Hepatocyte (in vitro differentiated cells): ENCODE data around the gene RAB3A. TPM values are rescaled to one million over a fixed set of nuclear protein-coding genes. Genes with fewer than 3 reads are reported as not detected.

Source experiments
- DNase-seq: peaks from one replicate; pipeline ENCODE4 v3.0.0-alpha.2; 2016; ENCODE audit warnings: low spot score
- H2AFZ ChIP-seq: fragments of 200-600 bp; sonication (generic); 2 replicates; pipeline ENCODE4 v1.6.0; 2016; ENCODE audit warnings: antibody characterized with exemption, mild to moderate bottlenecking
- H3K27ac ChIP-seq: fragments of 200-600 bp; sonication (generic); 2 replicates; pipeline ENCODE4 v1.5.1; 2016; ENCODE audit warnings: mild to moderate bottlenecking
- H3K27me3 ChIP-seq: fragments of 200-600 bp; sonication (generic); 2 replicates; pipeline ENCODE4 v1.6.1; 2016
- H3K36me3 ChIP-seq: fragments of 200-600 bp; sonication (generic); replicated peaks from 2 replicates; pipeline ENCODE4 v1.5.1; 2016; ENCODE audit warnings: low read depth; ENCODE audit not compliant: insufficient read depth
- H3K4me1 ChIP-seq: fragments of 200-600 bp; sonication (generic); 2 replicates; pipeline ENCODE4 v1.5.1; 2016; ENCODE audit warnings: mild to moderate bottlenecking, moderate library complexity; ENCODE audit not compliant: insufficient read depth
- H3K4me2 ChIP-seq: fragments of 200-600 bp; sonication (generic); 2 replicates; pipeline ENCODE4 v1.6.0; 2016
- H3K4me3 ChIP-seq: fragments of 200-600 bp; sonication (generic); 2 replicates; pipeline ENCODE4 v1.5.1; 2016; ENCODE audit warnings: mild to moderate bottlenecking
- H3K79me2 ChIP-seq: fragments of 200-600 bp; sonication (generic); 2 replicates; pipeline ENCODE4 v1.6.0; 2017; ENCODE audit warnings: mild to moderate bottlenecking
- H3K9me2 ChIP-seq: fragments of 200-600 bp; sonication (generic); replicated peaks from 2 replicates; pipeline ENCODE4 v1.6.0; 2017; ENCODE audit warnings: mild to moderate bottlenecking; ENCODE audit not compliant: insufficient read depth
- H3K9me3 ChIP-seq: fragments of 200-600 bp; sonication (generic); 2 replicates; pipeline ENCODE4 v1.5.1; 2016; ENCODE audit warnings: low read depth, mild to moderate bottlenecking
- H4K20me1 ChIP-seq: fragments of 200-600 bp; sonication (generic); 2 replicates; pipeline ENCODE4 v1.6.0; 2016; ENCODE audit warnings: mild to moderate bottlenecking; ENCODE audit not compliant: insufficient read depth, poor library complexity, severe bottlenecking
- CTCF ChIP-seq: fragments of 200-600 bp; sonication (generic); IDR thresholded peaks from 2 replicates; pipeline ENCODE4 v1.5.1; 2016; ENCODE audit warnings: antibody characterized with exemption, mild to moderate bottlenecking; ENCODE audit not compliant: poor library complexity
- EZH2 ChIP-seq: fragments of 200-600 bp; sonication (generic); IDR thresholded peaks from 2 replicates; pipeline ENCODE4 v1.6.1; 2016; ENCODE audit warnings: antibody characterized with exemption, mild to moderate bottlenecking, borderline replicate concordance
- EZH2phosphoT487 ChIP-seq: fragments of 200-600 bp; sonication (generic); IDR thresholded peaks from one replicate; pipeline ENCODE4 v1.6.1; 2018; ENCODE audit warnings: antibody characterized with exemption, mild to moderate bottlenecking, low read depth, moderate library complexity; ENCODE audit not compliant: unreplicated experiment, severe bottlenecking
- WGBS: methylation state at CpG from one replicate; pipeline ENCODE4 v1.1.6; 2016; ENCODE audit warnings: low lambda C conversion rate; ENCODE audit errors: missing lambda C conversion rate; 5-methylcytosine and 5-hydroxymethylcytosine counted together
- polyA plus RNA-seq: library from polyadenylated mRNA; unstranded; fragments of >200 nt; fragmentation: Nextera tagmentation; extraction: Ambion mirVana; gene quantifications from 2 replicates; pipeline ENCODE4 v1.2.1, GENCODE V29; 2016
- total RNA-seq: library from RNA; depleted of rRNA; stranded (reverse); fragments of >200 nt; gene quantifications from 2 replicates; pipeline ENCODE4 v1.2.3, GENCODE V29; 2014

Gene RAB3A
- total and polyA plus RNA-seq, 2 experiments from 2014 or later = 2.2 to 2.6 TPM

DNA sequence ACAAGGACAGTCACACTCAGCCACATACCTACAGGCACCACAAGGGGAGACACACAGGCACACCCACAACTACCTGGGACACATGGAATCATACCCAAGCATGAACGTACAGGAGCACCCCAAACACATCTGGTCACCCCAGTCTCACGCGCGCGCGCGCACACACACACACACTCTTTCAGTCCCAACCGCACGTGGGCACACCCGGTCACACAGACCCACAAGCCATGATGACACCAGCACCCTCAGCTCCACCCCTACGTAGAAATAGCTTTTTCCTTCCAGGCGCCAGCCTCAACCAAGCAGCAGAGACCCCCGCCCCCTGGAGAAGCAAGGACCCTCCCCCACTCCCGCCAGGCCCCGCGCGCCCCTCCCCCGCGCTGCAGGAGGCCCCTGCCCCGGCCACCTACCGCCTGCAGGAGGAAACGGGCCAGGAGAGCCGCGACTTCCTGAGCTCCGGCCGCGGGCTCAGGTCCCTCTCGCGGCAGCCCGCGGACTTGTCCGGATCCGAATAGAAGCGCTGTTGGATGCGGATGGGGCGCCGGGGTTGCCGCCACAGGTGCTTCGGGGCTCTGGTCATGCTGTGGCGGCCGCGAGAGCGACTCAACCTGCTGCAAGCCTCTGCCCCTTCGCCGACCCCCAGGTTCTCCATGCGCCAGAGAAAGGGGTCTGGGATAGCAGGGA, 28.8 kb upstream of the RAB3A start:
- Histone ChIP-seq H3K4me1 (no peaks in the 10 kb centered on the region), H4K20me1 (no peaks in the 10 kb centered on the region), H3K36me3 (no peaks in the 10 kb centered on the region), H3K4me2 (peak overlapping the region; percentile 74), H3K27ac (no peak overlapping the region), H3K27me3 (peaks cover 4% of the 10 kb centered on the region), H3K9me2 (no peaks in the 10 kb centered on the region), H3K9me3 (no peaks in the 10 kb centered on the region), H3K79me2 (no peaks in the 10 kb centered on the region), H2AFZ (no peak overlapping the region), H3K4me3 (no peak overlapping the region)
- TF ChIP-seq EZH2phosphoT487 (no peak), EZH2 (no peak), CTCF (no peak)
- WGBS = 5% methylated on average over 34 of the region's 46 CpGs
- peak; percentile 57 for DNase-seq

DNA sequence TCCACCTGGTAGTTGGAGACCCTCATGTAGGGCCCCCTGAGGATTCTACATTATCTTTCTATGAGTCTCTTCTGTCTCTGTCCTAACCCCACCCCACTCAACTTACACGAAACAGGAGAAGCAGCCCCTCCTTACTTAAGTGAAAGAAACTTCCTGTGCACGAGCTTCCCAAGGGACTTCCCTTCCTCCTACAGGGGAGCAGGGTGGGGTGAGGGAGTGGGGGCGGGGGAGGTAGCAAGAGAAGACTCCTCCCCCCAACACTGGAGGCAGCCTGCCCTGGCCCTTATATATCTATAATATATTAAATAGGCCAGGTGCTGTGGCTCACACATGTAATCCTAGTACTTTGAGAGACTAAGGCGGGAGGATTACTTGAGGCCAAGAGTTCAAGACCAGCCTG, 27.9 kb upstream of the RAB3A start:
- no peaks in the 10 kb centered on the region for H3K9me2 ChIP-seq
- no peaks in the 10 kb centered on the region for H3K9me3 ChIP-seq
- no peak overlapping the region for H3K27ac ChIP-seq
- peaks cover 4% of the 10 kb centered on the region for H3K27me3 ChIP-seq
- WGBS = 39% methylated on average over 4 of the region's 4 CpGs
- no peaks in the 10 kb centered on the region for H3K36me3 ChIP-seq
- H3K4me2 ChIP-seq = no peak overlapping the region
- no peak overlapping the region for H2AFZ ChIP-seq
- no peaks in the 10 kb centered on the region for H3K79me2 ChIP-seq
- no peak for DNase-seq
- no peaks in the 10 kb centered on the region for H4K20me1 ChIP-seq
- TF ChIP-seq EZH2phosphoT487 (no peak), EZH2 (no peak), CTCF (no peak)
- no peaks in the 10 kb centered on the region for H3K4me1 ChIP-seq
- H3K4me3 ChIP-seq = no peak overlapping the region

- Histone ChIP-seq H3K4me2 (no peak overlapping the region), H3K9me3 (no peaks in the 10 kb centered on the region), H3K4me3 (no peak overlapping the region), H2AFZ (no peak overlapping the region), H3K27ac (no peak overlapping the region), H3K36me3 (no peaks in the 10 kb centered on the region), H3K4me1 (no peaks in the 10 kb centered on the region), H3K27me3 (peaks cover 4% of the 10 kb centered on the region), H3K9me2 (no peaks in the 10 kb centered on the region), H4K20me1 (no peaks in the 10 kb centered on the region), H3K79me2 (no peaks in the 10 kb centered on the region)
- TF ChIP-seq EZH2phosphoT487 = no peak
- WGBS = 81% methylated on average over 18 of the region's 18 CpGs
- DNase-seq = no peak
Measured at GRCh38 chr19:18230941-18231734, 27.3 kb upstream of the RAB3A start.

- H3K9me3 ChIP-seq = no peaks in the 10 kb centered on the region
- WGBS = 92% methylated on average over 4 of the region's 4 CpGs
- no peak for DNase-seq
Measured at GRCh38 chr19:18229915-18230314, 26.1 kb upstream of the RAB3A start.

More at GRCh38 chr19:18229915-18230314, 26.1 kb upstream of the RAB3A start:
- H3K4me2 ChIP-seq = no peak overlapping the region
- H3K4me1 ChIP-seq = peaks cover 5% of the 10 kb centered on the region
- H3K27me3 ChIP-seq = peaks cover 12% of the 10 kb centered on the region
- no peaks in the 10 kb centered on the region for H3K79me2 ChIP-seq
- H4K20me1 ChIP-seq = no peaks in the 10 kb centered on the region
- no peaks in the 10 kb centered on the region for H3K36me3 ChIP-seq
- H3K27ac ChIP-seq = no peak overlapping the region
- H3K4me3 ChIP-seq = no peak overlapping the region
- no peaks in the 10 kb centered on the region for H3K9me2 ChIP-seq
- H2AFZ ChIP-seq = no peak overlapping the region
- TF ChIP-seq CTCF (no peak), EZH2phosphoT487 (no peak), EZH2 (no peak)
